ENCODE data around the gene GNAO1.

GNAO1 gene

DNA sequence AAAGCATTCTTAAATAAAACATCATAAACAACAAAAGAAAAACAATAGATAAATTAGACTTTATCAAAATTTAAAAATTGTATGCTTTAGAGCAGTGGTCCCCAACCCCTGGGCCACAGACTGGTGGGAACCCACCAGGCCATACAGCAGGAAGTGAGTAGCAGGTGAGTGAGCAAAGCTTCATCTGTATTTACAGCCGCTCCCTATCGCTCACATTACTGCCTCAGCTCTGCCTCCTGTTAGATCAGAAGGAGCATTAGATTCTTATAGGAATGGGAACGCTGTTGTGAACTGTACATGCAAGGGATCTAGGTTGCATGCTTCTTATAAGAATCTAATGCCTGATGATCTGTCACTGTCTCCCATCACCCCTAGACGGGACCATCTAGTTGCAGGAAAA lies 51.5 kb downstream of the GNAO1 start:
- no peak for DNase-seq

DNA sequence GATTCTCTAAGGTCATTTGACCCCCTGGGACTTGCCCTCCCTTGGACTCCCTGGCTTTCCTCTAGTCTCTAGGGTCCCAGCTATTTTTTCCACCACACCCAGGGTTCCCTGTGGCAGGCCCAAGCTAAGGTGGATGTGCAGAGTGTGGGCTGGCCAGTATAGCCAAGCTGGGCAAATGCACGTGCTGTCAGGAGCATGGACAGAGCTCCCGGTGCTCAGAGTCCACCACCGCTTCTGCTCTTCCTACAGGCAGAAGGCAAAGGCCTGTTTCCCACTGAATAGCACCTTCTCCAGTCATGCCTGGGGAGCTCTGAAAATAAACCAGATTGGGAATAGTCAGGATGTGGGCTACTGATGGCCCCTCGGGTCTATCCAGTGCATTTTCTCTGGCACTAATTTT lies 53.3 kb downstream of the GNAO1 start:
- DNase-seq, result no peak

DNA sequence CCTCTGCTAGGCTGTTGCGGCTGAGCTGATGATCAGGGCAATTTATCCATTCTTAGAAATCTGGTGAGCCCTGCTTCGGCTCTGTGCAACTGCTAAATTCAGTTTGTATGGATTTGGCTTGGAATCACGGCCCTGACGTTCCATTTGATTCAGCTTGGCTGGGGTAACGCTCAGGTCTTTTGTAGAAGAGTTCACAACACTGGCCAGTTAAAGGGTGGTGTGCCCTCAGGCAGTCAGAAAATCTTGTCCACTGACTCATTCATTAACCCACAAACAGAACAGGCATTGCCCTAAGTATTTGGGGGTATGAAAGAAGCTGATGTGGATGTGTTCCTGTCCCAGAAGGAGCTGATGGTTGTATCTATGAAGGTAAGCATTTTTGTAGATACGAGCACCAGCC lies 53.9 kb downstream of the GNAO1 start:
- no peak for DNase-seq

DNA sequence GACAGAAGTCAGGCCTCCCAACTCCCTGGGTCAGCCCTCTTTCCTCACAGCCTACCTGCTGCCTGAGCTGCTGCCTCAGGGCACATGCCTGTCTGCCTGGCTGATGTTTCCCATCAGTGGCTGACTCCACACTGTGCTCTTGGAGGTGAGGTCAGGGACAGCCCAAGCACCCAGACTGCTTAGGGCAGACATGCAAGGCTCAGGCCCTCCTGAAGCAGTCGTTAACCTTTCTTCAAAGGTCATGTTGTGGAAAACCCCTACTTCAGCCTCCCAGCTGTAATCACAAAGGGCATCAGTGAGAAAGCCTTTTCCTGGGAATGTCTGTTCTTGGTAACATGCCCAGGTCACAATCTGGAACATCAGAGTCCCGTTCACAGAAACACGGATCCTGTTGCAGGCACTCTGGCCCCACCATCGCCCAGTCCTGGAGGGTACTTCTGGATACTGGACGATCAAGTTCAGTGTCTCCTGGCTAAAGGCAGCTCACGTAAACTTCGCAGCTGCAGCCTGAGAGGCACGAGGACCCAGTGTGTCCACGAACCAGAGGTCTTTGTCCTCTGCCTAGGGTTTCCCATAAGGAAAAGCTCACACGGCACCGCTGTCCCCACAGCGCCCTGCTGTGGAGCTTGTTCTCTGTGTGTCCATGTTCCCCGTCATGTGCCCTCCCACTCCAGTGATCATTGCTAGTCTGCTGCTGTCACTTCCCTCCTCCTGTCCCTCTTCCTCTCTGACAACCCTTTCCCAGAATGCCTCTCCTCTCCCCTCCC lies 54.9 kb downstream of the GNAO1 start:
- no peak for DNase-seq

DNA sequence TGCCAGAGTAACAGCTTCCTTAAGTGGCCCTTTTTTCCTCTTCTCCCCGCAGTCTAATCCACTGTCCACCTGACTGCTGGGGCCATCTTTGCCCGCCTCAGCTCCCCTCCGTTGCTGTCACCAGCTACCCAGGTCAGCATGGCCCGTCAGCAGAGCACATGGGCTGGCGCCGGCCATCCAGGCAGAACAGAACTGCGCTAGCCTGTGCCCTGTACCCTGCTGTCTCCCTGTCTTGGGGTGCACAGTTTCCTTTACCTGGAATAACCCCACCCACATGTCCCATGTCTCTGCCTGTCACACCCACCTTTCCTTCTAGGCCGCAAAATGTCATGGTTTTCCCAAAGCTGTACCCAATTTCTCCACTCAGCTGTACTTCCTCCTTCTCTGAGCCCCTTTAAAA lies 55.7 kb downstream of the GNAO1 start:
- DNase-seq, result no peak

DNA sequence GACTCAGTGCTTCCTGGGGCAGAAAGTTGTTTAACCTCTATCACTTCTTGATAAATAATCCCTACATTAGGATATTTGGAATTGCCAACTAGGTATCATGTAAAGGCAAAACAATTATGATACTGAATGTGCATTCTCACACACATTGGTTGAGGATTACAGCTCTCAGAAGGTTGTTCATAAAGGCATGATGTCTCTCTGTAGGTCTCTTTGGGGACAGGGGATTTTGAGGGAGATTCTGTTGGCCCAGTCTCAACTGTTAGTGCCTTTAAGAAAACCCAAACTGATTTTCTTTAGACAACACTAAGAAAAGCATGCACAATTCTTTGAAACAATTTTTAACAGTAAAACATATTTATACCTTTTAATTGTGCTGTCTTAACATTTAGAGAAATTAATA lies 56.5 kb downstream of the GNAO1 start:
- no peak for DNase-seq

DNA sequence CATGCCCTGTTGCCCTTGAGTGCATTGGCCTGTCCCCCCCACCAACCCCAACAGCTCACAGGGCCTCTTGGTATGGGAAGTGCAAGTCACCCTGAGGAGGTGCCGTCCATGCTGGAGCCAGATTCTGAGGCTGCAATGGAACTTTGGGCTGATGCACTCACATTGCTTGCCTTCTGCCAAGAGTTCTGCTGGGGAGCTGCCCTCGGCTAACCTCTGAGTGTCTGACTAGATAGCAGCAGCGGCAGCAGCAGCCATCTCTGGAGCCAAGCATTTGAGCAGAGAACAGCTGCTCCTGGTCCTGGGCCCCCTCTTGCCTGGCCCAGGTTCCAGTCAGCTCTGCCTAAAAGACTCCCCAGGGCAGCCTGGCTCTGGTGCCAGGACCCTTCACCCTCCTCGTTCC lies 61.5 kb downstream of the GNAO1 start:
- DNase-seq, result no peak

DNA sequence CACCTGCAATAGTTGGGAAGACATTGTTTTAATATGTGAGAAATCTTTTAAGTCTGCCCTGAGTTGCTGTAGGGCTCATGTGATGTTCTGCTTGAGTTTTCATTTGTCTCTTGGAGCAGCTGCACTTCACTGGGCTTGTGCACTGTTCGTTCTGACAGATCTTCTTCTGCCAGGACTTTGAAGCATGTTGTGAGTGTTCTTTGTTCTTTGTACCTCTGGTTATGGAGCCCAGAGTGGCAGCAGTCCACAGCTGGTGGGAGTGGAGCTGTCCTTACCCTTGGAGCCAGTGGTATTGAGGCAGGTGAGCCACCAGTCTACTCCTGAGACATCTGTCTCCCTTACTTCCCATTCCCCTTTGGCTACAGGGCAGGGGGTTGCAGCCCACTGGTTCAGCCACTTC lies 64.6 kb downstream of the GNAO1 start:
- DNase-seq, result no peak

DNA sequence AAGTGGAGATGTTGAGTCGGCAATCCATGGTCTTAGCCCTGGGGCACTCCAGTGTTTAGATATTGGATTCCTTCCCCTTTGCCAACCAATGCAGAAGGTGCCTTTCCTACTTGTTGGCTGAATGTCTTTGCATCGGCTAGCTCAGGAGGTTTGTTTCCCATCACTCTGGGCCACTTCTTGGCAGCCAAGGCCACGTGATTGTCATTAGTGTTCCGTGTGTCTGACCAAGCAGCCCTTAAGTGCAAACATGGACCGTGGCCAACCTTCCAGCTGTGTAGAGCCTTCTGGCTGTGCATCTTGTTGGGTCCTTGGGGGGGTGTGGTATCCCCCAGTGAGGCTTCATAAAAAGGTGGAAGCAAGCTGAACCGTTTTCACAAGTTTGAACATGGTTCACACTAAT lies 66.0 kb downstream of the GNAO1 start:
- DNase-seq, result peak; percentile 64

DNA sequence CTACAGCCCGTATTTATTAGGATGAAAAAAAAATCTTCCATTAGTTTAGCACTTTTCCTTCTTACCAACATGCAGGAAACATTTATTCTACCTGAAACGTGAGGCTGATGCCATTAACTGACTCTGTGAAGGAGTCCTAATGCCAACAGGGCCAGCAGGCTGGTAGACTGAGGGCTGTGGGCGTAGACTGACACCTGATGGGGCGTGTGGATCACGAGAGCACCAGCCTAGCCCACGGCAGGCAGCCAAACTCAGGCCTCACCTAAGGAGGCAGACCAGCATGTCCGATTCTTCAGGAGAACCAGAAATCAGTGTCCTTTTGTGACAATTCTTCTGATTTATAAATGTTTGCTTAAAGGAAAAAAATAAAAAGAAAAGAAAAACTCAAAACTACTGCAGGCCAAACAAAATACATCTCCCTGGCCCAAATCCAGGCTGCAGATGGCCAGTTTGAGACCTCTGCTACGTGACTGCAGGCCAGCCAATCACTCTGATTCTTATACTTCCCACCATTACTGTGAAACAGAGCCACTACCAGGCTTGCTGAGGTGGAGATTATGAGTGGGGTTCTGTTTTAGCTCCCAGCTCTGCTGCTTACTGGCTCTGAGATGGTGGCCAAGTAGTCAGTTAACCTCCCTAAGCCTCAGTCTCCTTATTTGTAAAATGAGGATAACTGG lies 66.5 kb downstream of the GNAO1 start:
- DNase-seq, result no peak

DNA sequence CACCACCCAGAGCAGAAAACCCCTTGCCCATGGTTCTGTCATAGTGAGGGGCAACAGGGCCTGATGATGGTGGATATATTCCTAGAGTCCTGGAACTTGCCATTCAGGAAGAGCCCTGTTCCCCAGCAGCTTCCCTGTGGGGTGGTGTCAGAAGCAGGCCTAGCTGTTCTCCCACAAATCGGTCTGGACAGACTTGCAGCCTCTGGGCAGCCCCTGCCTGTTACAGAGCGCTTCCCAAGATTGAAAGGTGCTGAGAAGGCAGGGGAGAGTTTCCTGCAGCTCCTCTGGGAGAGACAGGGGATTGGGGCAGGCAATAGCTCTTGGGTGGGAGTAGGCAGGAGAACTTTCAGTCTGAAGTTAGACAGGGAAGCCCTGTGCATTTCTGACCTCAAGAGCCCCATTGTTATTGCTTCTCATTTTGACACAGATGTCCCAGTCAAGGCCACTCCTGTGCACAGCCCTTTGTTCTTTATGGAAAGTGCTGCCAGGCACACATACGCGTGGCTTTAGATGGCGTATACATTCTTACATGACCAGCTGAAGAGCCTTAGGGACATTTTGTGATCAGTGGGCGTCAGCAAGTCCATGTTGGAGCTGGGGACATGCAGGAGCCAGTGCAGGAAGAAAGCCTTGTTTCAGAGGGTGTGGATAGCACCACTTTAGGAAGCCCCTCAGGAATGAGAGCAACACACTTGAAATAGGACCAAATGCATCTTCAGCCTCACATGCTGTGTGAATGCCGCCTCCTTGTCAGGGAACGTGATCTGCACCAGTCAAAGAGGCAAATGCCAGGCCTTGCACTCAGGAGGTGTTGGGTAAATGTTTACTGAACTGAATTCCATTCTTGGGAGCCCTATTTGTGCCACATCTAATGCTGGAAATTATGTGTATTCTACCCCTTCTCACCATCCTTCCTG lies 67.5 kb downstream of the GNAO1 start:
- DNase-seq, result no peak

DNA sequence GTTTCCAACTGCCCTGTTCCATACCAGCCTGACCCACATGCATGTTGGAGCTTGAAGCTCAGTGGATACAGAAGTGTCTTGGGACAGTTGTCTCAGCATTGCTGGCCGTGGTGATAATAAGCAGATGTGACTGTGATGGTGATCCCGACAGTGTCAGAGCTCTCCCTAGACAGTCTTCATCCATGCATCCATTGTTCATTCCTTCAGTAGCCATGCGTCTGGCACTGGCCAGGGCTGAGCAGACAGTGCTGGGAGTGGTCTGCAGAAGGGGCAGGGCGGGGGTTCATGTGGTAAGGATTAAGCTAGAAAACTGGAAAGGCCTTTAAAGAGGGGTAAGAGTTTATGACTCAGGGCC lies 68.1 kb downstream of the GNAO1 start:
- no peak for DNase-seq

DNA sequence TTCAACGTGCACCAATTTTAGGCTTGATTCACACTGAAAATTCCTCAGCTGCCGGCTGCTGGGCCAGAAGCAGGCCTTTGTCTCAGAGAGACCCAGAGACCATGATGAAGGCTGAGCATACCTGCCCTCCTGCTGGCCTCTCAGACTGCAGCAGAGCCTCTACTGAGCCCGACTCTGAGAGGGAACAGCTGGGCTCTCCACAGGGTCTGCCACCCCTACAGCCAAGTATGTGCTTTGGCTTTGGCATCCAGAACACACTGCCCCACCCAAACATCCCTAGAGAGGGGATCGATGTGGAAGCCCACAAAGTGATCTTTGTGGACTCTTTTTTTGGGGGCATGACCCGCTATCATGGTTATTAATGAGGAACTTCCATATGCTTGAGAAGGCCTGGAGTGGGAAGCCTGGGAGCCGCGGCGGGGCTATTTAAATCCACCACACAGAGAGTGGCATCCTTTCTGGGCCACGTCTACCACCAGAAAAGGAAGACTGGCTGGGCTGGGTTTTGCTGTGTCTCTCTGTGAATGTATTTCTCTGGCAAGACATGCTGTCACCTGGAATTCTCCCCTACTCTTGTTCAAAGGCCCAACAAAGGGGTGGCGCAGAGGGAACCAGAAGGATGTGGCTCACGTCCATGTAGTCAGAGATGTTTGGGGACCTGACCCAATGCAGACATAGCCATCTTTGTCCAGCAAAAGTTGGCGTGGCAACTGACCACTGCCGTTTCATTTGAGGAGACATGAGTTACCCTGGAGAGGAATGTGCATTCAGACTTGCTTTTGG lies 69.3 kb downstream of the GNAO1 start:
- no peak for DNase-seq

DNA sequence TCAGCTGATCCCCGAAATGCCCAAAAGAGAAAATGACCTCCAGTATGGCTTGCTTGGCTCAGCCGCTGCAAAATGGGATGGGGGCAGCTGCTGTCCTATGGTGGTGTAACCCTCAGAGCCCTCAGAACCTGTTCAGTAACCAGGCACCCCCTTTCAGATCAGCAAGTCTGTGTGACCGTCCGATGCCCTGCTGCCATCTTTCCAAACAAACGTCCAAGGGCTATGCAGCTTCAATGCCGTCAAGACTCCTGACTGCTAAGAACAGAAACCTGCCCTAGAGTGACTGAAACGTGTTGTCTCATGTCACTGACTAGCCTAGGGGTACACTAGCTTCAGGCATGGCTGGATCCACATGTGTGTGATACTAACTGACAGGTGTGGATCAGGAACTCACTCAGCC lies 70.4 kb downstream of the GNAO1 start:
- no peak for DNase-seq

DNA sequence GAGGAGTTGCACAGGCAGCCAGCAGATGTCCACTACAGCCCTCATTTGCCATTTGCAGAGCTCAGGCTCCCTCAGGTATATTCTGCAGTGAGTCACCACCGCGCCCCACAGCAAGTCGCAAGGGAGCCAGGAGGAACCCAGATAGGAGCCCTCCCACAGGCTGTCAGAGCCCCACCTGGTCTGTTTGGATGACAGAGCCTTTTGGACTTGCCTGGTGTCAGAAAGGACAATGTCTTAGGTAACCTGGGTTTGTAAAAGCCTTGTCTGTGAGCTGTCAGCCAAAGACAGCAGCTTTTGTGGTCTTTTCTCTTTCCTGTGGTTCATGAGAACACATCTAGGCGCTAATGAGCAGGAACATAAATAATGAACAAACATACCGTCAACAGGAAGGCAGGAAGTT lies 70.9 kb downstream of the GNAO1 start:
- no peak for DNase-seq

DNA sequence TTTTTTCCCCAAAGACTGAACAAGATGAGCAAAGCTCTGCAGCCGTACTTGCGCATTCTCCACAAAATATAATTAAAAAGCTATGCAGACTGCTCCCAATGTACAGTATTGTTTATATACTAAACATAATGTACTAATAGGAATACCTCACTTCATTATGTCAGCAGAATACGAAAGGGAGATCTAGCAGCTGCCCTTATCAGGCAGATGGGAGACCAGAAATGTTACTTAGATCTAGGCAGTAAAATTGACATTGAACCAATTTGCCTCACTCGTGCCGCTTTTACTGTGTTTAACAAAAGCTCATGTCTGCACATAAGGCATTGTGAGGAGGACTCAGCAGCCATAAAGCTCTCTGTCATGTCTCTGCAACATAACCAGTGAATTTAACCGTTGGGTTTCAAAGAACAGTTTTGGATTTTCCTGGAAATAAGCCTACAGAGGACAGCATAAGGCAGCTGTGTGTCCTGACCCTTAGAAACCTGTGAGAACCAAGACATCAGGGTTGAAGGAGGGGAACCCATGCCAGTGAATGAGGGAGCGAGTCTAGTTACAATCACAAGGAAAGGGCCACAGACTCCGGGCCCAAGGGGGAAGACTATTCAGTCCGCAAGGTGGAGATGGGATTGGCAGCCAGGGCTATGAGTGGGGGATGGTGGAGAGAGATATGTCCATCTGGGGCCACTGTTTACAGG lies 71.4 kb downstream of the GNAO1 start:
- no peak for DNase-seq

DNA sequence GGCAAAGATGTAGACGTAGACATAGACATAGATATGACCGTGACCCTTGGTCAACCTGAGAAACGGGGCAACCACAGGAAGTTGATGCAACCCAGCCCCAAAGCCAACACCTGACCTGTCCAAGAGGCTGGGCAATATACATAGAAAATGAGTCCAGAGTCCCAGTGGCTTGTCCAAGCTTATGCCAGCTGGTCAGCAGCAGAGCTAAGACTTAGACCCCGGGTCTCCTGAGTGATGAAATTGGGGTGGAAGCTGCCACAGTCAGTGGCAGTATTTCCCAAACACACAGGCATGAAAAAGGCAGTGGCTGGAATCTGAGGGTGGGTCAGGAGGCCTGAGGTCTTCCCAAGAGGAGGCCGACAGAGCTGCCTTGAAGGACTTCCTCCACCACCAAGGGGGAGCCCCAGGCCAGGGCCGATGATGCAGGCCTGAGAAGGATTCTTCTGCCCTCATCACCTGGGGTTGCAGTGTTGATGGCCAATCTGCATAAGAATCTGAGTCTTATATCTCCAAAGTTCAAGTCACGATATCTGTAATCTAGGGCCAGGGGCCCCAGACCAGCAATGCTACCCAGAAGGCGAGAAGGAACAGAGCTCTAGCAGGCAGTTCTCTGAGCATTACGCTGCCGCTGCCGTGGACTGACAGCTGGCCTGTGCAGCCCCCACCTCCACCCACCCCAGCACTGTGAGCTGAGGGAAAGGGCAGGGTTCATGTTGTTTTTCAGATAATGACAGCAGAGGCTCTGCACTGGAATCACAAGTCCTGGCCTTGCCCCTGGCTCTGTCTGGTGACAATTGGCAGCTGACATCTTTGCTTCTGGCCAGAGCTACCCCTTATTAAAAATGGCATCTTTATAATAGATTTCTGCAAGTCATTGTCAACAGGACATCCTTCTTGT lies 72.7 kb downstream of the GNAO1 start:
- DNase-seq, result no peak

DNA sequence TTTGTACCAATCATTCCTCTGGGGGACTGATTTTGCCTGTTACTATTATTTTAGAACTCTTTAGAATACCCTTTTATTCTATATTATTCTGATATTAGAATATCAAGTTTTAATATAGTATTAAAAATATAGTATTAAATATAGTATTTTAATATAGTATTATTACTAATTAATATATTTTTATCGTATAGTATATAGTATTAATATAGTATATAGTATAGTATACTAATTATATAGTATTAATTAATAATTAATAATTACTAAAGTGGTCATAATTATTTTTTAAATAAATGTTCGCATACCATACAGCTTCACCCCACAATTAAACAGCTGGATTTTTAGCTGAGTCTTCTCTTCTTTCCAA lies 73.3 kb downstream of the GNAO1 start:
- DNase-seq, result no peak

DNA sequence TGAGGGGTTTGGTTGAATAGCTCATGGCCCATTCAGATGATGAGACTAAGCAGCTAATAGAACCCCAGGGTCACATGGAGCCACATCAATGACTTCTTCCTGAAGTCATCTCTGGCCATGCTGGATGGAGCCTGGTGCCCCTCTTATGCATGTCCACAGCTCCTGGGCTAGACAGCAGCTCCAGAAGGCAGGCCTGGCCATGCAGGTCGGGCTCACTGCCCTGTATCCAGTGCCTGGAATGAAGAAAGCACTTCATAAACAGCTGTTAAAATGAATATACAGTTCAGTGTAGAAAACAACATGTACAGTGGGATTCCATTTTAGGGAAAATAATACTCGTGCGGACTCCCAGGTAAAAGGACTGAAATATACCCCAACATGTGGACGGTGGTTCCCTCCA lies 73.9 kb downstream of the GNAO1 start:
- no peak for DNase-seq

DNA sequence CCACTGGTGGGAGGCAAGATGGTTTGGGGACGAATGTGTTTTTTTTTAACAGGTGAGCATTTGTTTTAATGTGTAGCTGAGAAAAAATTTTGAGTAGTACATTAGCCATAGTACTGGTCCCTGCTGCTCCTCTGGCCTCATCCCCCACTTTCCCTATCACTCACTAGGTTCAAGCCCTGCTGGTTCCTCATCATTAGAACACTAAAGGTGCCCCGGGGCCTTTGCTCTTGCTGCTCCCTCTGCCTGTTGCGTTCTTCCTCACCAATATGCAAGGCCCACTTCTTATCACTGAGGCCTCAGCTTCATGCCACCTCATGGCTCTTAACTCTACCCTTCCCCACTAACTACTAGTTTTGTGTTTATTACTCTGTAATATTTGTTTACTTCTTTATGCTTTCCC lies 74.5 kb downstream of the GNAO1 start:
- no peak for DNase-seq

Measured in NCI-H1092 (cell line).